GM18517 (cell line): ENCODE results near the gene KLHDC1.
"Not testable (repeated sequence)": the region's sequence is repeated elsewhere in the genome, so short reads cannot be mapped to it uniquely, and the experiment has no call there.

Experiments used
- ATAC-seq: cut with Tn5 transposase; IDR thresholded peaks from one replicate; pipeline ENCODE4 v1.9.1; 2021; ENCODE audit warnings: mild to moderate bottlenecking, moderate library complexity; ENCODE audit not compliant: unreplicated experiment

The KLHDC1 gene

DNA sequence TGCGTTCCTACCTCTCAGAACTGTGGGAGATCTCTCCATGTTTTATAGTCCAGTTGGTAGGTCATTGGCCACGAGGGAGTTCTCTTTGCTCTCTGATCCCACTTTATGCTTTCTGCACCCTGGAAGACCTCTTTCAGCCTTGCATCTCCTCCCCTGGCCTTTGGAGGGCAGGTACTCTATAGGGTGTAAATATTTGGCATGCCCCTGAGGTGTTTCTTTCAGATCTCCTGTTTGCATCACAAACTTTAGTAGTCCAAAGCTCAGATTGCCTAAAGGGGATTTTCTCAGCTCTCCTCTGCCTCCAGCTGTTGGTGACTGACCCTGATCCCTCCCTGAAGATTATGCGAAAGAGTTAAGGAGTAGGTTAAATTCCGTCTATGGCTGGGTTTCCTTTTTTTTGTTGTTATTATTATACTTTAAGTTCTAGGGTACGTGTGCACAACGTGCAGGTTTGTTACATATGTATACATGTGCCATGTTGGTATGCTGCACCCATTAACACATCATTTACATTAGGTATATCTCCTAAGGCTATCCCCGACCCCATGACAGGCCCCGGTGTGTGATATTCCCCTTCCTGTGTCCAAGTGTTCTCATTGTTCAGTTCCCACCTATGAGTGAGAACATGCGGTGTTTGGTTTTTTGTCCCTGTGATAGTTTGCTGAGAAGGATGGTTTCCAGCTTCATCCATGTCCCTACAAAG is 29.0 kb downstream of the KLHDC1 start:
- ATAC-seq, result not testable (repeated sequence)

DNA sequence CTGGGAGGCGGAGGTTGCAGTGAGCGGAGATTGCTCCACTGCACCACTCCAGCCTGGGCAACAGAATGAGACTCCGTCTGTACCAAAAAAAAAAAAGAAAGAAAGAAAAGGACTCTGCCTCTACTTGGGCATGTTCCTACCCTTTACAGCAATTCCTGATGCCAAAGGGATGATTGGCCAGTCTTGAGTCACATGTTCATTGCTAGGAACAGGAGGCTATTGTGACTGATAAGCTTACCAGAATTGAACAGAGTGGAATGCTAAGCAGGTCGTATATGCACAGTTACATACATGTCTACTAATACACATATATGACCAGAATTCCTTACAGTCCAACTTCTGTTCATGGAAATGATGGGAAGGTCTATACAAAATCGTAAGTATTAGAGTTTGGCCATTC is 34.3 kb downstream of the KLHDC1 start:
- ATAC-seq, result no peak

DNA sequence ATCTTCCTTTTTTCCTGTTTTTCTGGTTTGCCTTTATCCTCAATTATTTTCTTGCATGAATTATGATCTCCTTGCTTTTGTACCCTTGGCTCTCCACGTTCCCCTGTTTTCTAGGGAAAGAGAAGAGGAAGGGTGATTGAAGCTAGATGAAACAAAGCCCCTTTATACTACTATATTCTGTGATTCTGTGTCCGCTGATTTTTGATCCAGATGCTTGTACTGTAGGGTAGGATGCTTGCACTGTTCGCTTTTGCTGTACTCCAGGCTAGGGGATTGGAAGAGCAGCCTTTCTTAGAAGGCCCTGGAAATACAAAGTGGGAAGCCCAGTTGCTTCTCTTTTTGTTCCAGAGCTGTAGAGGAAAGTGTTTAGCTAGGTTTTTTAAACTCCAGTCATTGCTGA is 40.0 kb downstream of the KLHDC1 start:
- no peak for ATAC-seq

DNA sequence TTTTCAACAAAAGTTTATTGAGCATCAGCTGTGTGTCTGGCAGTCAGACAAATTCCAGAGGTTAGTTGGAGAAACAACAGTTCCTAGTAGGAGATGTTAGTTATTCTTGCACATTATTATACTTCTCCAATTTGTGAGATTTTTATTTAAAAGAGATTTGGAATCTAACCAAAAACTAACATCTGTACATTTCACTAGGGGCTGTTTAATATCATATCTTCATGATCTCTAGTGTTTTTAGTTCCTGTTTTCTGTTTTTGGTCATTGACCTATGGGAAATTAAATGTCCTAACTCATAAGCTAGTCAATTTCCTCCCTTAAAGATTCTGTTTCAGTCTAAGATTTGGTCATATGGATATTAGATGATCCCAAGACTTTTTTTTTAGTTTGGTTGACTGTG is 40.9 kb downstream of the KLHDC1 start:
- no peak for ATAC-seq

DNA sequence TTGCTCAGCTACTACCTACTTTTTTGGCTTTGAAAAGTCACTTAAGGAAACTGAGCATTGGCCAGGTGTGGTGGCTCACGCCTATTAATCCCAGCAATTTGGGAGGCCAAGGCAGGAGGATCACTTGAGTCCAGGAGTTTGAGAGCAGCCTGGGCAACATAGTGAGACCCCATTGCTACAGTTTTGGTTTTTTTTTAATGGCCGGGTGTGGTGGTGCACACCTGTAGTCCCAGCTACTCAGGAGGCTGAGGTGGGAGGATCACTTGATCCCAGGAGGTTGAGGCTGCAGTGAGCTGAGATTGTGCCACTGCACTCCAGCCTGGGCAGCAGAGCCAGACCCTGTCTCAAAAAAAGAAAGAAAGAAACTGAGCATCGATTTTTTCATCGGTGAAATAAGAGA is 42.7 kb downstream of the KLHDC1 start:
- ATAC-seq, result not testable (repeated sequence)

DNA sequence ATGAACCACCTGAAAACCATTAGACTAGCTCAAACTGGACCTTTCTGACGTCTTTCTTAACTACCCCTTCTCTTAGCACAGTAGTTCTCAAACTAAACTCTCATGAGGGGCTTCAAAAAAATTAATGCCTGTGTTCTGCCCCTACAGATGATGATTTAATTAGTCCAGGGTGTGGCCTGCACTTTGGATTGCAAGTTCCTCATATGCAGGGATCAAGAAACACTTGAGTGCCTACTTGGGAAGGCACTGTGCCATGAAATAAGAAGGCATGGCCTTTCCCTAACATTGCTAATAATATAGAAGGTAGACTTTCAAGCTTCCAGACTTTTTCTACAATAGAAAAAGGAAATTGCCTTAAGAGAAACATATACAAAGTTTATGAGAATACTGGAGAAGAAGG is 52.3 kb downstream of the KLHDC1 start:
- no peak for ATAC-seq

DNA sequence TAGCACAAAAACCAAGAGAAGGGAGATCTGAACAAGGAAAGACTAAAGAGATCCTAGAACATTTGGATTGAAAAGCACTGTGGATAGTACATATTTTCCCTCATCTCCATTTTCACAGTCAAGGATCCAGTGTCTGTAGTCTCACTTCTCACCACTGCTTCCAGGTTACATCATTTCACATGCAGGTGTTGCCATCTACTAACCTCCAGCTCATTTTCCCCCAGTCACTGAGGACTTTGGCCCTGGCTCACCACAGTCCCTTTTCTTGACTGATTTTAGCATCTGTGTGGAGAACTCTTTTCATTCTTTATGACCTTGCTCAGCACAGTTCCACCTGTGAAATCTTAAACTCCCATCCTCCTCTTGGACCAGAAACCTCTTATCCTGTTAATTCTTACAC is 53.6 kb downstream of the KLHDC1 start:
- ATAC-seq, result not testable (repeated sequence)

DNA sequence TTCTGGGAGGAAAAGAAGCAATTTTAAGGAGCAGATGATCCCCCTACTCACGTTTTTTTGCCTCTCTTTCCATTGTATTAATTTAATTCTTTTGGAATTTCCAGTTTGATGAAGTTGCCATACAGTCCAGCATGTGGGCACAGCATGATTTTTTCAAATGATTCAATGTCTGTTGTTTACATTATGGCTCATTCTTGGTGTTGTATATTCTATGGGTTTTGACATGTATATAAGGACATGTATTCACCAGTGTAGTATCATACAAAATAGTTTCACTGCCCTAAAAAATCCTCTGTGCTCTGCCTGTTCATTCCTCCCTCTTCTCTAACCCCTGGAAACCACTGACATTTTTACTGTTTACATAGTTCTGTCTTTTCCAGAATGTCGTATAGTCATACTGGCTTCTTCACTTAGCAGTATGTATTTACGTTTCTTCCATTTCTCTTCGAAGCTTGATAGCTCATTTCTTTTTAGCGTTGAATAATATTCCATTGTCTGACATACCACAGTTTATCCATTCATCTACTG is 61.7 kb downstream of the KLHDC1 start:
- no peak for ATAC-seq

DNA sequence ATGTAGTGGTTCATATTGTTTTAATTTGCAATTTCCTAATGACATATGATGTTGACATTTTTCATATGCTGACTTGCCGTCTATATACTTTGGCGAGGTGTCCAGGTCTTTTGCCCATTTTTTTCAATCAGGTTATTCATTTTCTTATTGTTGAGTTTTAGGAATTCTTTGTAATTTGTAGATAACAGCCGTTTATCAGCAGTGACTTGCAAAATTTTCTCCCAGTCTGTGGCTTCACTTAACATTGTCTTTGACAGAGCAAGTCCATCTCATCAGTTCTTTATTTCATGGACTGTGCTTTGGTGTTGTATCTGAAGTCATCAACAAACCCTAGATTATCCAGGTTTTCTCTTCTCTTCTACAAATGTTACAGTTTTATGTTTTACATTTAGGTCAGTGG is 62.5 kb downstream of the KLHDC1 start:
- no peak for ATAC-seq

DNA sequence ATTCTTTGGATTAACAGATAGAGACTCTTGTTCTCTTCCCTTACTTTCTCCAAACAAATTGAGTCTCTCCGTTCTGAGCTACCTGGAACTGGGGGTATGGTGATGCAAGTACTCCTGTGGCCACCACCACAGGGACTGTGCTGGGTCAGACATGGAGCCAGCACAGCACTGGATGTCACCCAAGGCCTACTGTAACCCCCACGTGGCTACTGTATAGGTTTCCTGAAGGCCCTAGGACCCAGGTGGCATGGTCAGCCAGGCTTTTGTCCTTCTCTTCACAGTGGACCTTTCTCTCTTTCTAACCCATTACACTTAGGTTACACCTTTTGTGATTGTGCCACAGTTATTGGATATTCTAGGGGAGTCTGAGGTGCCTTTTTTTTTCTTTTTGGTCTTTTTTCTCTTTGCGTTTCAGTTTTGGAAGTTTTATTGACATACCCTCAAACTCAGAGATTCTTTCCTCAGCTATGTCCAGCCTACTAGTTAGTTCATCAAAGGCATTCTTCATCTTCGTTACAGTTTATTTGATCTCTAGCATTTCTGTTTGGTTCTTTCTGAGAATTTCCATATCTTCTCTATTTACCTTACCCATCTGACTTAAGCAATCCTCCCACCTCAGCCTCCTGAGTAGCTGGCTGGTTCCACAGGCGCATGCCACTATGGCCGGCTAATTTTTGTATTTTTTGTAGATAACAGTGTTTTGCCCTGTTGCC is 69.1 kb downstream of the KLHDC1 start:
- no peak for ATAC-seq

DNA sequence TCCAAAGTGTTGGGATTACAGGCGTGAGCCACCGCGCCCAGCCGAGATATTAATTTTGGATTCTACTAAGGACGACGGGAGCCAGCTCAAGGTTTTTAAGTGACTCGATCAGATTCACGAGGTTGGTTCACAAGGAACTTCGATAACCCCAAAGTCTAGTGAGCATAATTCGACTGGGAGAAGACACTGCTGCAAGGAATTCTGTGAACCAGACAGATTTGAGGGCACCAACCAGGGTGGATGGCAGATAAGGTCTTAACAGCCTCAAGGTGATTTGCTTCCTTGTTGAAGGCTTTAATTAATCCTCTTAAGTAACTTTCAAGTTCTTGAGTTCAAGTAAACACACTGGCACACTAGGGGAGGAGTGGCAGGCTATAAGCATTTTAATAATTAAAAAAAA is 73.9 kb downstream of the KLHDC1 start:
- no peak for ATAC-seq

DNA sequence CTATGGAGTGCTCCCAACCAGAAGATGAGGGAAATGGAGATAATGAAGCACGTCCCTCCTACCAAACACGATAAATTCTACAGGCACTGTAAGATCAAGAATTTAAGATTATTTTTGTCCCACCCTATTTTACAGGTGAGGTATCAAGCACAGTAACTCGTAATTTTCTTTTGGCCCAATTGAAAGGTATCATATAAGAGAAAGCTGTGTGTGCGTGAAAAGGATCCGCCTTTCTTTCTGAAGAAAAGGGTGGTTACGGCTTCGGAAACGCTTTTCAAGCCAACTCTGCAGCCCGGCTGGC is 74.3 kb downstream of the KLHDC1 start:
- ATAC-seq, result no peak

DNA sequence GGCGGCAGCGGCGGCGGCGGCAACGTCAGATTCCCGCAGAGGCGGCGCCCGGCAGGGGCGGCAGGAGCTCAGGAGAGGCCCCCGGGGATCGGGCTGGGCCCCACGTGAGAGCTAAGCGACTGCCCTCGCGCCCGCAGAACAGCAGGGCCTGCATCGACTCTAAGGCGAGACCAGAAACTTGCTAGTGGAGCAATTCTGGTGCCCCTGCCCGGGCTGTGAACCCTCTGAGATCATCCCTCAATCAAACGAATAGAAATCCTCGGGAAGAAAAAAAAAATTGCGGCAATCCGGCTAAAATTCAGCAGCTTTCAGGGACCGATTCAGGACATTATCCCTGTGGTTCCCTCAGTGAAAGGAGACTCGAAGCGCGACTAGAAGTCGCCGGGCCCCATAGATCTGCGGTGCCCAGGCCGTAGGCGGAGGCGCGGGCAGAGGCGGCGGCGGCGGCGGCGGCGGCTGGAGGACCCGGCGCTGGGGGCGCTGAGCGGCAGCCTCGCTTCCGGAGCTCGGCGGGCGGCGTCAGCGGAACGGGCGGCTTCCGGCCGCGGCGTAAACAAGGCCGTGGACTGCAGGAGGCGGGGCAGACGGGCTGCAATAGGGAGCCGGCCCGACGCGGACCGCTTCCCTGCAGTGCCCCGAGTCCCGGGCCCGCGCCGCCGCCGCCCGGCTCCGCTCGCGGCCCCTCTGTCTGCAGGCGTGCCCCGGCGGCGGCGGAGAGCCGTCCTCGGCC is 74.8 kb downstream of the KLHDC1 start, which contains the start of gene KLHDC2:
Gene KLHDC2, plus strand, starts transcription at position 583 of the 730 bp plus-strand sequence. CDS start 316 bp downstream, outside the sequence.
- peak; percentile 89 for ATAC-seq

DNA sequence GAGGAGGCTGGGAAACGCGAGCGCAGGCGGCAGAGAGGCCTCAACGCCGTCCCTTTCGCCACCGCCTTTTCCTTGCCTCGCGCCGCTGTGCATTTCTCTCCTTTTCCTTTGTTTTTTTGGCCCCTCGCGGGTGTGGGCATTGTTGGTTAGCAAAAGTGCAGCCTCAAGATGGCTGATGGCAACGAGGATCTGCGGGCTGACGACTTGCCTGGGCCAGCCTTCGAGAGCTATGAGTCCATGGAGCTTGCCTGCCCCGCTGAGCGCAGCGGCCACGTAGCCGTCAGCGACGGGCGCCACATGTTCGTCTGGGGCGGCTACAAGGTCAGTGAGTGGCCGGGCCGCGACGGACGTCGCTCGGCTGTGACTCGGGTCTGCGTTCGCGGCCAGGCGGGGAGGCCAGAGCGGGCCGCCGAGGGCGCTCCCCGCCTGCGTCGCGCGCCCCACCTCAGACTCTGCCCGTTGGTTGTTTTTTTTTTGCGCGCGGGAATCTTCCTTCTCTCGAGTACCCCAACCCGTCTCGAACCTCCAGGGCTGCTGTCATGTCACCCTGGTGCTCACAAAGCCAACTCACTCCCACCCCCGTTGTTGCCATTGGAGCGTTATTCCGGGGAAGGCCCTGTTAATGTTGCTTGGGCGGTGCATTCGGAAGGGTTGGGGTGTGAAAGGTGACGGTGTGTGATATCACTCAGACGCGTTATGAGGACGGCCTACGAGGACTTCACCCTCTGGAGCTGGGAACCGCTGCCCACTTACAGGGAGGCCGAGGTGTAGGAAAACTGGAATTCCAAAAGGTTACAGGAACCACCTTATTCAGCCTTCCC is 75.6 kb downstream of the KLHDC1 start:
- peak; percentile 29 for ATAC-seq

DNA sequence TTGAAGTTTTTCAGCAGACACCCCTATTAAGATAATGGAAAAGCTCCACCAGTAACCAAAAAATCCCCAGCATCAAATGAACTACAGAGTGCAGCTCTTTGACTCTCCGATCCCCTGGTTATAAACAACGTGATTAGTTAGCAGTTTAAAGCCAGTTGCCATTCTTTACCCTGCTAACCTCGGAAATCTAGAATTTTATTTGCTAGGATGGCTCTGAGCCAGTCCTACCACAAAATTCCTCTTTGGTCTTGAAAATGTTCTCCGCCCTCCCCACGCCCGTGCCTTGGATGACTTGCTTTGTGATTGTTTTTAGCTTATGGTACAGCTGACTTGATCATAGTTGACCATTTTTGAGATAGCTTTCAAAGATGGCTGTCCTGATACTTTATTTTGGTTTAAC is 76.3 kb downstream of the KLHDC1 start:
- no peak for ATAC-seq

DNA sequence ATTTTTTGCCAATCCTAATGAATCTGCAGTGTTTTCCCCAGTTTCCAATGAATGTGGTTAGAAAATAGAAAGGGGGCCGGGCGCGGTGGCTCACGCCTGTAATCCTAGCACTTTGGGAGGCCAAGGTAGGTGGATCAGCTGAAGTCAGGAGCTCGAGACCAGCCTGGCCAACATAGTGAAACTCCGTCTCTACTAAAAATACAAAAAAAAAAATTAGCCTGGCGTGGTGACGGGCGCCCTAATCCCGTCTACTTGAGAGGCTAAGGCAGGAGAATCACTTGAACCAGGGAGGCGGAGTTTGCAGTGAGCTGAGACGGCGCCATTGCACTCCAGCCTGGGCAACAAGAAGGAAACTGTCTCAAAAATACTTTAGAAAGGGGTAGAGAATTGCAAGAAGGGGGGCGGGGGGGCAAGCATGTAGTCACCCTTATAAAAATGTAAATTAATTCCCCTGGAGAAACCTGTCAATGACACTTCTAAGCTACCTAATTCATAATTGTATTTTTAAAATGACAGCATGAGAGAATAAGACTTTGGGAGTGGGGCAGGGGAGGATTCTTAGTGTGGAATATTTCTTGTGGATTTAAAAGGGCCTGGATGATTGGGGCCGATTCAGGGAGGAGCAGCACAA is 76.8 kb downstream of the KLHDC1 start:
- no peak for ATAC-seq

DNA sequence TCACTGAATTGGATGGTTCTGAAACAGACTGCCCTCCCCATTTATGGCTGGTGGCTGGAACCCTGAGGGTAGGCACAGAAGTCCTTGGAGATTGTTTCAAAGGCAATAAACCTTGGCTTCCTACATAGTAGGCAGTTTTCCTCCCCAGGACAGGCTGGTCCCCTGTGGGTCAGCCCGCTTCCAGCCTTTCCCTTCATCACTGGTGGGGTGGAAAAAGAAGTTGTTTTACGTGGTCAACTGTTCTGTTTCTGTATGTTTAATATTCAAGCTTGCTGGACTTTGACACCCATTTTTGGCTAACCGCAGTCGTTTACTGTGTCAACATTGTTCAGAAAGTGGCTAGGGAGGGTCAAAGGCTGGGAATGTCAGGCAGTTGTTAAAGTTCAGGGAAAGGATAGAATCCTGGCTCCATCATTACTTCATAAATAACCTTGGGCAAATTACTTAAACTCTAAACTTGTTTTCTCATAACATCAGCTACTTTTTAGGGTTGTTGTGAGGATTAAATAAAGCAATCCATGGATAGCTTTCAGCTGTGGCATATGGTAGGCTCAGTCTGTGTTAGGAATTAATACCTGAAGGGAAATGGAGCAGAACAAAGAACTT is 77.4 kb downstream of the KLHDC1 start:
- ATAC-seq, result no peak

DNA sequence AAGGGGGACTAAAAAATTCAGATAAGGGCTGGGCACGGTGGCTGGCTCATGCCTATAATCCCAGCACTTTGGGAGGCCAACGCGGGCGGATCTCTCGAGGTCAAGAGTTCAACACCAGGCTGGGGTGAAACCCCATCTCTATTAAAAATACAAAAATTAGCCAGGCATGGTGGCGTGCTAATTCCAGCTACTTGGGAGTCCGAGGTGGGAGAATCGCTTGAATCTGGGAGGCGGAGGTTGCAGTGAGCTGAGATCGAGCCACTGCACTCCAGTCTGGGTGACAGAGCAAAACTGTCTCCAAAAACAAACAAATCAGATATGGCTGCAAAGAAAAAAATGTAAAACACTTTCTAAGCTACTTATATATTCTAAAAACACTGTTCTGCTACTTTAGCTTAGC is 78.8 kb downstream of the KLHDC1 start:
- ATAC-seq, result not testable (repeated sequence)

DNA sequence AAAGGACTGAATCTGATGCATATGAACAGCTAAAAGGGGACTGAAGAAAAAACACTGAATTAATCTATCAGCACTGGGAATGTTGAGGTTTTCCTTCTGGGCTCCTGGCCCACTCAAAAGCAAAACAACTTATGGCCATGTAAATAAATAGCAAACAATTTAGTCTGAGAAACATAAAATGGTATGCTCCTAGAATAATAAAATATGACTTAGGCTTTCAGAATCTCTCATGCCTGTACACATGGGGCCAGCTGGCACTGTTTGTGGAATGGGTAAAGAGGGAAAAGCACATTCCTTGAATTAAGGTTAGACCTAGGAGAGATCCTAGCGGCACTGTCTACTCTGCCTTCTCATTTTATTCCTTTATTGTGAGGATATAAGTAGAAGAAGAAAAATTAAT is 81.2 kb downstream of the KLHDC1 start:
- no peak for ATAC-seq

DNA sequence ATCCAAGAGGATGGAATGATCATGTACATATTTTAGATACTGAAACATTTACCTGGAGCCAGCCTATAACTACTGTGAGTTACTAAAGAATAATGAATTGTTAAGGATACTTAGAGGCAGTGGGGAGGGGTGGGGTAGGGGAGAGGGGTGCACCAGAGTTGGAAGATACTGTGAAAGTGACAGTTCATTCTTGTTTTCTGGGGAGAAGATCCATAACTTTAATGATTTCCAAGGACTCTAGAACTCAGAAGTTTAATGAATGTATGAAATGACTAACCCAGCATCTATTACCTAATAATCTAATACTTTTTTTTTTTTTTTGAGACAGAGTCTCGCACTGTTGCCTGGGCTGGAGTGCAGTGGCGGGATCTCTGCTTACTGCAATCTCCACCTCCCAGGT is 85.5 kb downstream of the KLHDC1 start:
- ATAC-seq, result no peak
